Ascending aorta (tissue), 2 donors: Measurements from ENCODE around the gene CTSS. TPM values are rescaled to one million over a fixed set of nuclear protein-coding genes. Genes with fewer than 3 reads are reported as not detected.
A peak's percentile ranks its signal among the peaks of the same experiment; 100 is the strongest.

ENCODE experiments used
- DNase-seq, 2 donors: peaks; one replicate each; pipeline ENCODE4 v3.0.0-alpha.2; 2019; ENCODE audit warnings: low spot score in 2 of 2
- H3K27ac ChIP-seq, 2 donors: fragments of 200-600 bp; sonication (generic); one replicate each; pipeline ENCODE4 v1.5.1; 2016 to 2017; ENCODE audit warnings: mild to moderate bottlenecking in 1 of 2
- H3K27me3 ChIP-seq: fragments of 200-600 bp; sonication (generic); one replicate; pipeline ENCODE4 v1.5.1; 2017
- H3K36me3 ChIP-seq, 2 donors: fragments of 200-600 bp; sonication (generic); one replicate each; pipeline ENCODE4 v1.5.1; 2016
- H3K4me1 ChIP-seq, 2 donors: fragments of 200-600 bp; sonication (generic); one replicate each; pipeline ENCODE4 v1.5.1; 2016 to 2017; ENCODE audit warnings: mild to moderate bottlenecking in 1 of 2
- H3K4me3 ChIP-seq, 2 donors: fragments of 200-600 bp; sonication (generic); one replicate each; pipeline ENCODE4 v1.5.1; 2016 to 2017; ENCODE audit warnings: mild to moderate bottlenecking in 1 of 2
- H3K9me3 ChIP-seq, 2 donors: fragments of 200-600 bp; sonication (generic); one replicate each; pipeline ENCODE4 v1.5.1; 2016
- CTCF ChIP-seq, 3 experiments: fragments of 200-600 bp in 2 of 3; fragments of 450-650 bp in 1 of 3; sonication (generic) in 2 of 3; IDR thresholded peaks; one replicate each; pipeline ENCODE4 v1.5.1; 2016 to 2019; ENCODE audit warnings: antibody characterized with exemption in 3 of 3, mild to moderate bottlenecking in 1 of 3, moderate library complexity in 1 of 3
- intact Hi-C: fragments of 100-400 bp; cut with DNase I; formaldehyde crosslinking; loops from one replicate; pipeline ENCODE4 v1.15.1; 2023
- total RNA-seq: library from RNA; depleted of rRNA; stranded (reverse); fragments of >200 nt; gene quantifications from one replicate; pipeline ENCODE4 v1.1.0, GENCODE V29; 2016

CTSS gene
- total RNA-seq, 1 donor from 2014 or later, result 32.1 TPM

- intact Hi-C loops, result loop anchor here (10.0 kb wide), 1 partner anchor 343 kb away; no protein-coding TSS in a partner anchor
- H3K9me3 ChIP-seq, result no peaks in the 10 kb centered on the region
- peak within 1 kb of the TSS; percentile 47 to 56 for H3K4me3 ChIP-seq
- no peak for TF ChIP-seq CTCF (IDR thresholded peaks at IDR 0.05)
- no peaks in the 10 kb centered on the region for H3K27me3 ChIP-seq
- peaks cover 23 to 24% of the 10 kb centered on the region in 2 donors for H3K36me3 ChIP-seq
- DNase-seq, result peak in 1 of 2 donors; percentile 64
- peak within 1 kb of the TSS; percentile 19 to 23 for H3K27ac ChIP-seq
- peaks cover 0 to 2% of the 10 kb centered on the region in 2 donors for H3K4me1 ChIP-seq
Measured at GRCh38 chr1:150808121-150808520, 42.5 kb upstream of the CTSS start, which contains the start of gene CTSK. CTSK (minus strand) TSS chr1:150808260; CDS start chr1:150806805, 1,455 bp downstream.

GRCh38 chr1:150807249-150808023, 41.9 kb upstream of the CTSS start:
- DNase-seq, result no peak
- Histone ChIP-seq H3K4me1 (peaks cover 0 to 2% of the 10 kb centered on the region in 2 donors), H3K4me3 (peak overlapping the region; percentile 47 to 56), H3K27me3 (no peaks in the 10 kb centered on the region), H3K9me3 (no peaks in the 10 kb centered on the region), H3K27ac (peak overlapping the region; percentile 19 to 23), H3K36me3 (peaks cover 16 to 18% of the 10 kb centered on the region in 2 donors)
- no peak for TF ChIP-seq CTCF (IDR thresholded peaks at IDR 0.05)
- intact Hi-C loops, result loop anchor here (10.0 kb wide), 1 partner anchor 343 kb away; no protein-coding TSS in a partner anchor

- intact Hi-C loops, result loop anchor here (10.0 kb wide), 1 partner anchor 341 kb away; no protein-coding TSS in a partner anchor
- H3K36me3 ChIP-seq, result peaks cover under 1 to 10% of the 10 kb centered on the region in 2 donors
- no peak for TF ChIP-seq CTCF (IDR thresholded peaks at IDR 0.05)
- DNase-seq, result no peak
- no peaks in the 10 kb centered on the region for H3K9me3 ChIP-seq
- H3K4me3 ChIP-seq, result no peak overlapping the region
- H3K27me3 ChIP-seq, result no peaks in the 10 kb centered on the region
- H3K4me1 ChIP-seq, result peaks cover 0 to 2% of the 10 kb centered on the region in 2 donors
- H3K27ac ChIP-seq, result no peak overlapping the region
Measured at GRCh38 chr1:150805899-150806298, 40.3 kb upstream of the CTSS start.

GRCh38 chr1:150804671-150805070, 39.1 kb upstream of the CTSS start:
- TF ChIP-seq CTCF (IDR thresholded peaks at IDR 0.05), result no peak
- peaks cover 7 to 10% of the 10 kb centered on the region in 2 donors for H3K36me3 ChIP-seq
- intact Hi-C loops, result loop anchor here (10.0 kb wide), 1 partner anchor 340 kb away; no protein-coding TSS in a partner anchor

GRCh38 chr1:150799089-150799488, 33.5 kb upstream of the CTSS start:
- H3K4me1 ChIP-seq, result no peaks in the 10 kb centered on the region
- intact Hi-C loops, result no loop called here
- no peaks in the 10 kb centered on the region for H3K27me3 ChIP-seq
- peaks cover 32 to 36% of the 10 kb centered on the region in 2 donors for H3K36me3 ChIP-seq
- no peak for DNase-seq
- H3K27ac ChIP-seq, result no peak overlapping the region
- TF ChIP-seq CTCF (IDR thresholded peaks at IDR 0.05), result no peak
- H3K9me3 ChIP-seq, result no peaks in the 10 kb centered on the region
- H3K4me3 ChIP-seq, result no peak overlapping the region

More at GRCh38 chr1:150804671-150805070, 39.1 kb upstream of the CTSS start:
- Histone ChIP-seq H3K9me3 (no peaks in the 10 kb centered on the region), H3K4me1 (peaks cover 0 to 2% of the 10 kb centered on the region in 2 donors), H3K27ac (no peak overlapping the region), H3K4me3 (no peak overlapping the region), H3K27me3 (no peaks in the 10 kb centered on the region)
- DNase-seq, result no peak
